GM18519 (cell line): ENCODE data around the gene TRIAP1.
"Not testable (repeated sequence)": the region's sequence is repeated elsewhere in the genome, so short reads cannot be mapped to it uniquely, and the experiment has no call there.

ENCODE experiments used
- ATAC-seq: cut with Tn5 transposase; IDR thresholded peaks from one replicate; pipeline ENCODE4 v1.9.1; 2021; ENCODE audit warnings: mild to moderate bottlenecking, moderate library complexity; ENCODE audit not compliant: unreplicated experiment, low FRiP score

The TRIAP1 gene

DNA sequence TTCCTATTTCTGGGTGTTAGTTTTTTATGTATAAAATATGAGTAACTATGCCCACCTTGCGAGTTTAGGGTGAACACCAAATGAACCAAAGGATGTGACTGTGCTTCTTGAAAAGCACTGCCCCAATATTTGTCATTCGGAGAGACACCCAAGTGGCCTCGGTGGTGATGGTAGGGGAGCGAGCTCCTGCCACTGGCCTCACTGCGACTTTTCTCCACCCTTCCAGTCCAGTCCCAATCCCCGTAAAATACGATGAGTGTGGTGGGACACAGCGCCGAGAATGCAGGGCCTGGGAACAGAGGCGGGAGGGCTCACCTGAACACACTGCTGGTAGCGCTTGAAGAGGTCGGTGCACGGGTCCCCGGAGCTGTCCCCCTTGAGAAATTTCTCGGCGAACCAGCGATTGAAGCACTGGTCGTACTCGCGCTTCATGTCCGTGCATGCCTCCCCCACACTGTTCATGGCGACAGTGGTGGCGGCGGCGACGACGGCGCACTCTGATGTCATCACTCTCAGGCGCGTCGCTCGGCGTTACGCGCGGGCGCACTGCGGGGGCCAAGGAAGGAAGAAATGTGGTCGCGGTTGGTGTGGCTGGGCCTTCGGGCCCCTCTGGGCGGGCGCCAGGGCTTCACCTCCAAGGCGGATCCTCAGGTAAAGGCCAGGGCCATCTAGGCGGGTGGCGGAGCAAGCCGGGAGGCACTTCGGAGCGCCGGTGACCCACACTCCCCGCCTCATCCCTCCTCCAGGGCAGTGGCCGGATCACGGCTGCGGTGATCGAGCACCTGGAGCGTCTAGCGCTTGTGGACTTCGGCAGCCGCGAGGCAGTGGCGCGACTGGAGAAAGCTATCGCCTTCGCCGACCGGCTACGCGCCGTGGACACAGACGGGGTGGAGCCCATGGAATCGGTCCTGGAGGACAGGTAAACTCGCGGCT is at the start of gene TRIAP1, which contains the start of gene GATC:
Gene TRIAP1, minus strand, starts transcription at position 474 of the 933 bp plus-strand sequence. Its CDS starts 12 bp downstream, at position 462.
Gene GATC, plus strand, starts transcription at position 534 of the 933 bp plus-strand sequence. Its CDS starts 37 bp downstream, at position 571.
- ATAC-seq: peak; percentile 87

DNA sequence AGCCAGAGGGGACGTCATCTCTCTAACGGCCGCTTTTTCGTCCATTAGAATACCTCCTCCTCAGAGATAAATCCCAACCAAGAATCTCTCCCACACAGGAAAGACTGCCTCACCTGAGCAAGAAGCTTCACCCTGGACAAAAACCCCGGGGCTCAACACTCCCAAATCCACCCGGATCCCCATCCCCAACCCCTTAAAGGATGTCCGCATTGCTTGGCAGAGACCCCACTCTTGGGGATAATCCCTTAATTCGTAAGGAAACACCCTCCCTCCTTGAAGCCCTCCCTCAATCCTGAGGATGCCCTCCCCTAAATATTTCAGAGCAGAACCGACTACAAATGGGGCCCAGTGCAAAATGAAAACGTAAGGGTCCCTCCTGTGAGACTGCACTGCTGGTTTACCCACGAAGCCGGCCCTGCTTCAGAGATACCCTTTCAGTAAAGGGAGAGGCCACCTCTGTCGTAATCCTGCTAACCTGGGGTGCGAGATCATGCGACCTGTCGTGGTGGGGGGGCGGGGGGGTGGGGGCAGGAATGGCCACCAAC is 49.1 kb upstream of the TRIAP1 start:
- no peak for ATAC-seq

DNA sequence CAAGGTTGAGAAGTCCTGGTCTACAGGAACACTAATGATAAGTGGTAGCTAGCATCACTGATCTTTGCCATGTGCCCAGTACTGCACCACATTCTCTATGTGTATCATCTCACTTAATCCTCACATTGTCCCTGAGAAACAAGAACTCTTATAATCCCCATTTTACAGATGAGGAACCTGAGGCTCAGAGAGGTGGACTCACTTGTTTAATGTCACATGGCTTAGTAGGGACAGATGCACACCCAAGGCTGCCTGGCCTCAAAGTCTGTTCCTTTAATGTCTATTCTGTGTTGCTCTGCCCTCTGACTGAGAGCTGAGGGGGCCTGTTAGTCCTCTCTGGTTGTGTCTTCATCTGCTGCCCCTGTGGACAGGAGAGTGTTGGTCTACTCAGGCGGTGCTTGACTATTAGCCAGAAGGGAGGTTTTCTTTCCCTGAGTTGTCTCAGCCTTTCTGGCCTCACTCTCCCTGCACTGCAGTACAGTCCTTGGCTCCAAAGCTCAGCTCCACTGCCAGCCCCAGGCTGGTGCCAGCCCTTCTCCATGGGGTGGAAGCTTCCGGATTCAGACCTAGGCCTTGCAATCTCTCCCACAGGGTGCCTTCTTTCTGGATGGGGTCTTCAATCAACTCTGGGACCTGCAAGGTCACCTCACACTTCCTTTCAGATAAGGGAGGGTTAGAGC is 44.8 kb upstream of the TRIAP1 start:
- ATAC-seq: no peak

GRCh38 chr12:120490325-120490724 is 44.1 kb upstream of the TRIAP1 start:
- no peak for ATAC-seq

GRCh38 chr12:120489018-120489417 is 42.8 kb upstream of the TRIAP1 start:
- ATAC-seq: no peak

DNA sequence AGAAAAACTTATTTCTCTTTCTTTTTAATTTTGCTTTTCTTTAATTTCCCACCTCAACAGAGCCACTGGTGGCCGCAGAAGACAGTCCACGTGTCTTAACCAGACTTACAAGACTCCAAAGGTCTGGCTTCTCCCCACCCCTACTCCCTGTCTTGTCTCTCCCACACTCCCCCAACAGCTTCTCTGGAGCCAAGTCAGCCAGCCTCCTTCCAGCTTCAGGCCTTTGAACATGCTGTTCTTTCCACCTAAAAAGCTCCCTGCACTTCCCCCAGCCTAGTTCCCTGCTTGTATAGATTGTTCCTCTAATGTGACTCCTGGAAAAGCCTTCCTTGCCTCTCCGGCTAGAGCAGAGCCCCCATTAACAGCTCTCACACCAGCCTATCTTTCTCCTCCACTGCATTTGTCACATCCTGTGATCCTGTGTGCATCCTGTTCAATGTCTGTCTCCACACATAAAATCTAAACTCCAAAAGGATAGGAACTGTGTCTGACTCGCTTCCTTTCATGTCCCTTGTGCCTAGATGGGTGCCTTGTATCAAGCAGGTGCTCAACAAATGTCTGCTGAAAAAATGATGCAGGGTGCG is 42.0 kb upstream of the TRIAP1 start:
- ATAC-seq: no peak

DNA sequence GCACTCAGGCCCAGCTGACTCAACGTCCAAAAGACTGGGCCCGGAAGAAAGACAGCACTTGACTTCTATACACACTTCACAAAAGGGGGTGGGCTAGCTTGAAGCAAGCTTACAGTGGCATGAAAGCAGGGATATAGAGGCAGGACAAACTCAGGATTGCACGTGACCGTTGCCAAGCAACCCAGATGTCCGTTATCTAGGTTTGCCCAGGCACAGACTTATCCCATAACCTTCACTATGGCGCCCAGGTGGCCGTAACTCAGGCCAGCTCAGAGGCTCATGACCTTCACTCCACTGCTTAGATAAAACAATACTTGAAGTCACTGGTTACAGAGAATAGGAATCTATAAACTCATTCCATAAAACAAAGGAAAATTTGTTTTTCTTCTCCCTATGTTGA is 41.4 kb upstream of the TRIAP1 start:
- not testable (repeated sequence) for ATAC-seq

DNA sequence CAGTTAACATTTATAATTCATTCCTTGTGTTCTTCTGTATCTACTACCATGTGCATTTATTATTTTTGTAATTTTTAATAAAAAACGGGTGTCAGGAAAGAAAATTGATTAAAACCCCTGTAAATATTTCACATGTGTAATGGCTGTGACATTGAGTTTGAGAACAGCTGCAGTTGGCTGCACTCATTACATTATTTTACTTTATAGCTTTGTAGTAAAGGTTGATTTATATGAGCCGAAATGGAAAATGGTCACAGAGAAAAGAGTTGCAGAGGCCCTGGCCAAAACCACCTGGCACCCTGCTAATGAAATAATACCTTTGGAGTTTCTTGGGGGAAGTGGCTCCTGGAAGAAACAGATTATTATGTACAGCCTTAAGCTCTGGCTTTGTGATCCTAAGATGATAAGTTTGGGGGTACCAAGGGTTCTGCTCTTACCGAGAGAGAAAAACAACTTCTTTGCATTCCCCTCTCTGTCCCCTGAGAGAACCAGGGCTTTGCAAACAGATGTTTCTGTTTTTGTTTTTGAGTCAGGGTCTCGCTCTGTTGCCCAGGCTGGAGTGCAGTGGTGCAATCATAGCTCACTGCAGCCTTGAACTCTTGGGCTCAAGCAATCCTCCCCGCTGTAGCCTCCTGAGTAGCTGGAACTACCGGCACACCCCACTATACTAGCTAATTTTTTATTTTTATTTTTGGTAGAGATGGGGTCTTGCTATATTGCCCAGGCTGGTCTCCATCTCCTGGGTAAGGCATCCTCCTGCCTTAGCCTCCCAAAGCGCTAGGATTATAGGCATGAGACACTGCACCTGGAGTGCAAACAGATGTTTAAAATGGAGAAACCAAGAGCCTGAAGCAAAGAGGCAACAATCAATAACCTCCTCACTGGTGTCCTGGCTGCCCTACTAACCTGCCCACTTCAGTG is 40.0 kb upstream of the TRIAP1 start:
- no peak for ATAC-seq

- ATAC-seq: no peak
Observed at GRCh38 chr12:120483621-120484020, 37.4 kb upstream of the TRIAP1 start.

GRCh38 chr12:120481022-120481767 is 35.0 kb upstream of the TRIAP1 start:
- ATAC-seq: no peak

DNA sequence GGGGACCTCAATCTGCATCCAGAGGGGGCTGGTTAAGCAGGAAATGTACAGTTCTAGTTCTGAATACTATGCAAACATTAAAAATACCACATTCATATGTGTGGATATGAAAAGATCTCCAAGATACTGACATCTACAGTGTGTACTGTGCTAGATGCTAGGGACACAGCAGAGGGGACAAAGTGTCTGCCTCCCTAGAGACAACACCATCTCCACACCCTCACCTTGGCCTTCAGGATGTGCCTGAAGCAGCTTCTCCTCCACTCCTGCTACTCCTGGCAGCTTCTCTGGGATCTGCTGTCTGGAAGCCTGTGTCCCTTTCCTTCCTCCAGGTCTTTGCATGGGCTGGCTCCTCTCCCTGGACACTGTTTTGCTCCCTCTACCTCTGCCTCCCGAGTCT is 34.0 kb upstream of the TRIAP1 start:
- ATAC-seq: no peak

DNA sequence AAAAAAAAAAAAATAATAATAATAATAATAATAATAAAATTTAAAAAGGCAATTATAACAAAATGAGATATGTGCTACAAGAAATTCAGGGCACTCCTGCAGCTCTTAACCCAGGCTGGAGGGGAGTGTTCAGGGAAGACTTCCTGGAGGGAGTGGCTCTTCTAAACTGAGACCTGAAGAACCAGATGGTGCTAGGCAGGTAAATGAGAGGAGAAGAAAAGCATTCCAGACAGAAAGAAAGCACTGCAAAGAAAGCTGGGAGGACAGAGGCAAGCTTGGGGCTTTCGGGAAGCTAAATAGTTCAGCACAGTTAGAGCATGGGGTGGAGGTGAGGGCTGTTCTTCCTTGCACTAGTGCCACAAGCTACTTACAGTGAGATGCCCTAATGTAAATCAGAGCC is 33.3 kb upstream of the TRIAP1 start:
- ATAC-seq: no peak

- no peak for ATAC-seq
Observed at GRCh38 chr12:120475643-120476042, 29.5 kb upstream of the TRIAP1 start.

DNA sequence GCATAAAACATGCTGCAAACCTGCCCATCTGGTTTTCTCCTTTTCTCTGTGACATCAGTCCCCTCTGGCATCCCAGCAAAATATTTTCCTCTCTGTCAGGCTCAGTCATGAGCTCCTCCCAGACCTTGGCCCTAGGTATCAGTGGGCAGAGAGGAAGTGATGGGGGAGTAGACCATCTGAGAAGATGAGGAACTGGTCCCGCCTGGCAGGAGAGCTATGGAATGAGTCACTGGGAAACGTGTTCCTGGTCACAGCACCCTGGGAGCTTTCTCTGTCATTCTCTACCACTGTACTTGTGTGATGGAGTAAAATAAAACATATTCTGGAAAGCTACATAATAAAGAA is 28.4 kb upstream of the TRIAP1 start:
- ATAC-seq: no peak

GRCh38 chr12:120473807-120474615 is 27.8 kb upstream of the TRIAP1 start:
- ATAC-seq: no peak

GRCh38 chr12:120472521-120472920 is 26.3 kb upstream of the TRIAP1 start:
- no peak for ATAC-seq

DNA sequence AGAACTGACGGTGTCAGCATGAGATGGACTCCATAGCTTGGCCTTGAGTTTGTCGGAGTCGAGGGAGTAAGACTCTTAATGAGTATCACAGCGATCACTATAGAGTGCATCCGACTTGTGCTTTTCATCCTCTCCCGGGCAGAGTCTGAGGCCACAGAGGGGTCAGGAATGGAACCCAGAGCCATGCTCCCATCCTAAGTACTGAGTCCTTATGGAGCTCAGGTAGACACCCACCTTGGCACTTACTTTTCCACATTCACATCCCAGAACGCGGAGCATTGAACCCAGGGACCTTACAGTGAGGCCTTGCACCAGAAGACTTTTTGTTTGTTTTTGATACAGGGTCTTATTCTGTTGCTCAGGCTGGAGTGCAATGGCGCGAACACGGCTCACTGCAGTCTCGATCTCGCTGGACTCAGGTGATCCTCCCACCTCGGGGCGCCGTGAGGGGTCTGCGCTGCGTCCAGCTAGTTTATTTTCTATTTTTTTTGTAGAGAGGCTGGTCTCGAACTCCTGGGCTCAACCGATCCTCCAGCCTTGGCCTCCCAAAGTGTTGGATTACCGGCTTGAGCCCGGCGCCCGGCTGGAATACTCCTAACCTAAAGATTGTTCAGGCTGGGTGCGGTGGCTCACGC is 24.1 kb upstream of the TRIAP1 start:
- no peak for ATAC-seq
